ENCODE data around the gene SPACA6. TPM values are rescaled to one million over a fixed set of nuclear protein-coding genes. Genes with fewer than 3 reads are reported as not detected.
"Not testable (repeated sequence)": the region's sequence is repeated elsewhere in the genome, so short reads cannot be mapped to it uniquely, and the experiment has no call there.

The SPACA6 gene
- total and polyA plus RNA-seq, 9 donors, result 6.4 to 93.2 (median 45.2) TPM

GRCh38 chr19:51737389-51737788 lies 44.3 kb downstream of the SPACA6 start:
- no peak for TF ChIP-seq EP300 (IDR thresholded peaks at IDR 0.05)
- no peak for TF ChIP-seq POLR2A (IDR thresholded peaks at IDR 0.05)
- no peak for TF ChIP-seq CTCF (IDR thresholded peaks at IDR 0.05)
- H3K27me3 ChIP-seq, result no peaks in the 10 kb centered on the region
- no peaks in the 10 kb centered on the region for H3K36me3 ChIP-seq
- intact Hi-C loops (cut with DNase I), result no loop called here
- H3K4me1 ChIP-seq (ENCODE audit: insufficient read depth), result no peaks in the 10 kb centered on the region
- DNase-seq, result no peak
- 88 to 93% (median 91%) methylated on average over 3 of the region's 3 CpGs for WGBS, 3 donors
- H3K9me3 ChIP-seq, result no peaks in the 10 kb centered on the region
- no peak overlapping the region for H3K4me3 ChIP-seq
- H3K27ac ChIP-seq, result no peak overlapping the region

GRCh38 chr19:51737924-51738323 lies 44.8 kb downstream of the SPACA6 start:
- 41 to 51% (median 43%) methylated on average over 2 of the region's 2 CpGs for whole genome bisulfite sequencing, 3 donors
- DNase-seq, result no peak

GRCh38 chr19:51738523-51738922 lies 45.4 kb downstream of the SPACA6 start:
- intact Hi-C loops (cut with DNase I); H3K36me3 ChIP-seq; H3K27me3 ChIP-seq; H3K4me3 ChIP-seq; DNase-seq; H3K4me1 ChIP-seq (ENCODE audit: insufficient read depth); H3K9me3 ChIP-seq; H3K27ac ChIP-seq: not testable (repeated sequence)
- 89 to 92% (median 90%) methylated on average over 10 of the region's 10 CpGs for WGBS, 3 donors

More at GRCh38 chr19:51737924-51738323, 44.8 kb downstream of the SPACA6 start:
- no peaks in the 10 kb centered on the region for H3K9me3 ChIP-seq
- no peak overlapping the region for H3K4me3 ChIP-seq
- no peaks in the 10 kb centered on the region for H3K27me3 ChIP-seq
- H3K27ac ChIP-seq, result no peak overlapping the region
- no peaks in the 10 kb centered on the region for H3K36me3 ChIP-seq
- no peaks in the 10 kb centered on the region for H3K4me1 ChIP-seq (ENCODE audit: insufficient read depth)
- TF ChIP-seq EP300 (IDR thresholded peaks at IDR 0.05) (no peak), CTCF (IDR thresholded peaks at IDR 0.05) (no peak), POLR2A (IDR thresholded peaks at IDR 0.05) (no peak)
- intact Hi-C loops (cut with DNase I), result no loop called here

- intact Hi-C loops (cut with DNase I), result no loop called here
- no peaks in the 10 kb centered on the region for H3K4me1 ChIP-seq (ENCODE audit: insufficient read depth)
- DNase-seq, result no peak
- H3K36me3 ChIP-seq, result no peaks in the 10 kb centered on the region
- H3K27ac ChIP-seq, result no peak overlapping the region
- WGBS, 3 donors, result 69 to 79% (median 75%) methylated on average over 13 of the region's 13 CpGs
- no peak overlapping the region for H3K4me3 ChIP-seq
- H3K27me3 ChIP-seq, result no peaks in the 10 kb centered on the region
- no peak for TF ChIP-seq EP300 (IDR thresholded peaks at IDR 0.05)
- TF ChIP-seq POLR2A (IDR thresholded peaks at IDR 0.05), result no peak
- TF ChIP-seq CTCF (IDR thresholded peaks at IDR 0.05), result no peak
- H3K9me3 ChIP-seq, result no peaks in the 10 kb centered on the region
Observed at GRCh38 chr19:51739466-51740213, 46.5 kb downstream of the SPACA6 start.

GRCh38 chr19:51740356-51740755 lies 47.2 kb downstream of the SPACA6 start:
- DNase-seq, result no peak
- intact Hi-C loops (cut with DNase I), result no loop called here
- H3K27ac ChIP-seq, result no peak overlapping the region
- H3K36me3 ChIP-seq, result no peaks in the 10 kb centered on the region
- no peaks in the 10 kb centered on the region for H3K27me3 ChIP-seq
- H3K9me3 ChIP-seq, result no peaks in the 10 kb centered on the region
- no peak overlapping the region for H3K4me3 ChIP-seq
- H3K4me1 ChIP-seq (ENCODE audit: insufficient read depth), result no peaks in the 10 kb centered on the region
- TF ChIP-seq EP300 (IDR thresholded peaks at IDR 0.05) (no peak), POLR2A (IDR thresholded peaks at IDR 0.05) (no peak), CTCF (IDR thresholded peaks at IDR 0.05) (no peak)
- 79 to 88% (median 82%) methylated on average over 5 of the region's 5 CpGs for WGBS, 3 donors

Measured in ovary (tissue), 9 donors.